ENCODE data around the gene ZDHHC18. TPM values are rescaled to one million over a fixed set of nuclear protein-coding genes. Genes with fewer than 3 reads are reported as not detected.

Gene ZDHHC18
- polyA plus RNA-seq, 1 donor from 2014 or later: 4.3 TPM

DNA sequence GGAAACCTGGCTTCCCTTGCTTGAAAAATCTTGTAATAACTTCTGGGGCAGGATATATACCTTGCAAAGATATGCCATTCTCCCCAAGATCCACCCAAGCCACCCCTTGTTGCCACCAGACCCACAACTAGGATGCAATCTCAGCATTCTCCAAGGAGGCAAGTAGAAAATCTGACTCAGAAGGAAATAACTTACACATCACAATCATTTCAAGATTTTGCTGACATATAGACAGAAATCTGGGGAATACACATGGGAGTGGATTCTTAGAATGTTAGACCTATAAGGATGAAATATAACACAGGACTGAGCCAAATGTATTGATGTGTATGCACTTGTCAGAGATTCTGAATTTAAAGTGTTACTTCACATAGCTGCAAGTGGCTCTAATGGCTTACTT is 14.8 kb upstream of the ZDHHC18 start:
- H3K4me1 Mint-ChIP-seq: peaks cover 0 to 4% (median 3%) of the 10 kb centered on the region in 3 donors
- no peaks in the 10 kb centered on the region for H3K9me3 Mint-ChIP-seq
- no peaks in the 10 kb centered on the region for H3K36me3 Mint-ChIP-seq
- no peaks in the 10 kb centered on the region for H3K27me3 Mint-ChIP-seq
- H3K4me3 Mint-ChIP-seq: no peak overlapping the region
- no peak overlapping the region for H3K27ac Mint-ChIP-seq

DNA sequence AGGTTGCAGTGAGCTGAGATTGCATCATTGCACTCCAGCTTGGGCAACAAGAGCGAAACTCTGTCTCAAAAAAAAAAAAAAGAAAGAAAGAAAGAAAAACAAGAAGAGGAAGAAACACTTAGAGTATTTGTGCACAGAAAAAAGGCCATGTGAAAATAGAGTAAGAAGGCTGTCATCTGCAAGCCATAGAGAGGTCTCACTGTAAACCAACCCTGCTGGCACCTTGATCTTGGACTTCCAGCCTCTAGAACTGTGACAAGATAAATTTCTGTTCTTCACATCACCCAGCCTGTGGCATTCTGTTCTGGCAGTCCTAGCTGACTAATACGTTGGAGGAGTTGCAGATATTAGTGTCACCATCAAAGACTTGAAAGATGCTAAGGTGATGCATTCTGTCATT is 12.1 kb upstream of the ZDHHC18 start:
- H3K4me1 Mint-ChIP-seq: peaks cover 0 to 6% (median 3%) of the 10 kb centered on the region in 3 donors
- H3K27me3 Mint-ChIP-seq: no peaks in the 10 kb centered on the region
- no peaks in the 10 kb centered on the region for H3K36me3 Mint-ChIP-seq
- no peaks in the 10 kb centered on the region for H3K9me3 Mint-ChIP-seq
- H3K27ac Mint-ChIP-seq: no peak overlapping the region
- no peak overlapping the region for H3K4me3 Mint-ChIP-seq

DNA sequence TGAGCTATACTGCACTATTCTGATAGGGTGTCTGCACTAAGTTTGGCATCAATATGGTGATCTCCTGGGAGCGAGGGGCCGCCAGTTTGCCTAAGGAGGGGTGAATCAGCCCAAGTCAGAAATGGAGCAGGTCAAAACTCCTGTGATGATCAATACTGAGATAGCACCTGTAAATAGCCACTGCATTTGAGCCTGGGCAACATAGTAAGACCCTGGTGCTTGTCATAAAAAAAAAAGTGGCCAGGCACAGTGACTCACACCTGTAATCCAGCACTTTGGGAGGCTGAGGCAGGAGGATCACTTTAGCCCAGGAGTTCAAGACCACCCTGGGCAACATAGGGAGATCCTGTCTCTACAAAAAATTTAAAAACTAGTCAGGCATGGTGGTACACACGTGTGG is 11.6 kb upstream of the ZDHHC18 start:
- no peak overlapping the region for H3K27ac Mint-ChIP-seq
- H3K4me1 Mint-ChIP-seq: peaks cover 0 to 6% (median 3%) of the 10 kb centered on the region in 3 donors
- no peak overlapping the region for H3K4me3 Mint-ChIP-seq
- H3K27me3 Mint-ChIP-seq: no peaks in the 10 kb centered on the region
- no peaks in the 10 kb centered on the region for H3K9me3 Mint-ChIP-seq
- no peaks in the 10 kb centered on the region for H3K36me3 Mint-ChIP-seq

- Mint-ChIP-seq H3K27me3 (no peaks in the 10 kb centered on the region), H3K27ac (peak overlapping the region; percentile 25 to 83 (median 28)), H3K36me3 (no peaks in the 10 kb centered on the region), H3K9me3 (no peaks in the 10 kb centered on the region), H3K4me3 (peak overlapping the region in 3 of 4 donors; percentile 65 to 96 (median 85)), H3K4me1 (peaks cover 10 to 16% (median 15%) of the 10 kb centered on the region in 3 donors)
These were observed 5.7 kb upstream of the ZDHHC18 start for GRCh38 chr1:26820784-26821269.

DNA sequence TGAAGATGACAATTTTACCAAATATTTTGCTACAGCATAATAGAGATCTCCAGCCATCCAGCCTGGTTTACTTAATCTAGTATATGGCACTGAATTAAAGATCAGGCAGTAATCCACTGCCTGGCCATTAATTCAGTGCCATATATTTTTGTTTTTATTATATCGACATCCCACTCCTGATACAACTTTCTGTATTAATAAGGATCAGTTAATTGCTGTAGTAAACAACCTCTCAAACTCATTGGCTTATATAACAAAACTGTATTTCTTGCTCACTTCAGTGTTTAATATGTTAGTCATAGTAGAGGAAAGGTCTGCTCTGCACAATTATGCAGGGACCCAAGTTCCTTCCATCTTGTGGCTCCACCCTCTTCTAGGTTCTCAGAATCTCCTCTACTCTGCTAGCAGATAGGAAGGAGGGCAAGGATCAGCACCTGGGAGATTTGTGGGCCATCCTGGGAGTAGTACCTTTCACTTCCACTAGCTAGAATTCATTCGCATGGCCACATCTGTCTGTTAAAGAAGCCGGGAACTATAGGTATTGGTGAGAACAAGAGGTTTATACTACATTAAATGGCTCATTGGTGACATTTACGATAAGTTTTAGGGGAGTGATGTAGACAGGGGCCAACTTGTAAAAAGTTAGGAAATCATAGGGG is 3.6 kb upstream of the ZDHHC18 start:
- H3K4me3 Mint-ChIP-seq: peak overlapping the region in 2 of 4 donors; percentile 38 to 47
- H3K36me3 Mint-ChIP-seq: no peaks in the 10 kb centered on the region
- H3K27ac Mint-ChIP-seq: no peak overlapping the region
- no peaks in the 10 kb centered on the region for H3K9me3 Mint-ChIP-seq
- H3K27me3 Mint-ChIP-seq: no peaks in the 10 kb centered on the region
- peaks cover 18 to 21% (median 19%) of the 10 kb centered on the region in 3 donors for H3K4me1 Mint-ChIP-seq

- Mint-ChIP-seq H3K27ac (peak overlapping the region; percentile 40 to 80 (median 64)), H3K9me3 (no peaks in the 10 kb centered on the region), H3K36me3 (no peaks in the 10 kb centered on the region), H3K4me3 (peak overlapping the region in 3 of 4 donors; percentile 18 to 92 (median 50)), H3K27me3 (no peaks in the 10 kb centered on the region), H3K4me1 (peaks cover 35 to 38% (median 37%) of the 10 kb centered on the region in 3 donors)
These were observed 1.8 kb upstream of the ZDHHC18 start for GRCh38 chr1:26824731-26825130.

DNA sequence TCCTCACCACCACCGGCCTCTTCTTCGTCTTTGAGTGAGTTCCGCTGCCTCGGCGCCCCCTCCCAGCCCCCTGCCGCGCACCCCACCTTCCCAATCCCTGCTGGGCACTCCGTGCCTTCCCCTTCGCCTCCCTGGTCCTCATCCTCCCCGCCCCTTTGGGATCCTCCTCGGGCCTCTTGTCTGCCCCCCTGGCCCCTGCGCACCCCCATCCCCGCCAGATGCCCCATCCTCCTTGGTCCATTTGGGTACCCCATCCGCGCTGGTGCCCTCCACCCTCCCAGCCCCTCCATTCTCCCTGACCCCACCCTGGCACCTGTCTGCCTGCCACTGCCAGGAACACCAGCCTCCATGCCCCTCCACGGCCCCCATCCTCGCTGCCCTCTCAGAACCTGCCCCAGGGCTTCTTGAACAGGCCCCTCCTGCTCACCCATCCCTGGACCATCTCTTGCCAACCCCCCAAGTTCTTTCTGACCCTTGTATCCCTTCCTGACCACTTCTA is 667 bp downstream of the ZDHHC18 start:
- no peaks in the 10 kb centered on the region for H3K9me3 Mint-ChIP-seq
- H3K4me3 Mint-ChIP-seq: peak overlapping the region; percentile 81 to 95 (median 90)

GRCh38 chr1:26827663-26828062 is 1.2 kb downstream of the ZDHHC18 start:
- Mint-ChIP-seq H3K36me3 (peaks cover 3% of the 10 kb centered on the region), H3K4me1 (peaks cover 34 to 44% (median 37%) of the 10 kb centered on the region in 3 donors), H3K27me3 (no peaks in the 10 kb centered on the region), H3K4me3 (peak overlapping the region; percentile 81 to 95 (median 90)), H3K27ac (peak overlapping the region; percentile 85 to 95 (median 89)), H3K9me3 (no peaks in the 10 kb centered on the region)

More for the DNA sequence above, 667 bp downstream of the ZDHHC18 start:
- Mint-ChIP-seq H3K36me3 (peaks cover 3% of the 10 kb centered on the region), H3K4me1 (peaks cover 34 to 40% (median 39%) of the 10 kb centered on the region in 3 donors), H3K27me3 (no peaks in the 10 kb centered on the region), H3K27ac (peak overlapping the region; percentile 85 to 95 (median 89))

DNA sequence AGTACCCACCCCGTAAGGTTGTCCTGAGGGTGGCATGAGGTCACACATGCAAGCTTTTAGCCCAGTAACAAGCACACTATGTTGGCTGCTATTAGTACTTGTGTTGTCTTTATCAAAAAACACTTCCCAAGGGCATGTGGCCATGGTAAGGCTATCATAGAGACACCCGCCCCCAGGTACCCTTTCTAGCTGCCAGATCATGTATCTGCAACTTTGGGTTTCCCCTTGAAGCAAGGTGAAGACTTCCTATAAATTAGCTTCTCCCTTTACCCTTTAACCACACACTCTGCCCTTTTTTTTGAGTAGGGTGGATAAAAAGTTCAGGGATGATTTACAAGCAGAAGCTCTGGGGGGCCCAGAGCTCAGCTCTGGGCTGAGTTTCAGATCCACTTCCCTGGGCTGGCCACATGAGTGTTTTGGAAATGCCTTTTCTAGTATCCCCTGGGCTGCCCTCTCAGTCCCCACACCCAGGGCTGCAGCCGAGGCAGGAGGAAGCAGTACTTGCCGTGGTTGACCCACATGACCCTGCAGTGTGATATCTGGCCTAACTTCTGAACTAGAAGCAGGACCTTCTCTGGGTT is 2.0 kb downstream of the ZDHHC18 start:
- H3K4me3 Mint-ChIP-seq: peak overlapping the region; percentile 68 to 95 (median 88)

DNA sequence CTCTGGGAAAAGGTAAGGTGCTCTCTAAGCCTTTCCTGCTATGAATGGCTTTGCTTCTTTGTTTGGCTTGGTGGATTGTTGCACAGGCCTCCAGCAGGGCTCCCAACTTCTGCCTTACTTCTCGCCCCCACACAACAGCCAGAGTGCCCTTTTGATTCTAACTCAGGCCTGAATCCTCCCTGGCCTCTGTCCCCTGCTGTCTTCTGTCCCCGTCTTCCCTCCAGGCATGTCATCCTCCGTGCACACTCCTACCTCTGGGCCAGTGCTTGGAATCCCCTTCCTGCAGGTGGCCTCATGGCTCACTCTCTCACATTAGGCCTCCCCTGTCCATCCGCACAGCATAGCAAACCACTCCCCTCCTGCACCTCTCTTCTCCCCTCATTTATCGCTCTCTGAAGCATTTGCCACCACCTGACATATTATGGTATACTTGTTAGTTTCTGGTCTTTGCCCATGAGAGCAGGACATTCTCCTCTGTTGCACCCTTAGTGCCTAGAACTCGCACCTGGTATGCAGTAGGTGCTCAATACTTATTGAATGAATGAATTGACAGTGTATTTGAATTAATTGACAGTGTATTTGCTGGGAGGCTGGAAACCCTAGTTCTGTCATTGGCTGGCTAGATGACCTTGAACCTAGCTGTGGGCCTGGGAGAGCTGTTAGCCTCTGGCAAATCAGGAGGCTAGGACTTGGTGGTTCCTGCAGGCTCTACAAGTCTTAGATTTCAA is 2.9 kb downstream of the ZDHHC18 start:
- Mint-ChIP-seq H3K36me3 (peaks cover 4% of the 10 kb centered on the region), H3K4me1 (peaks cover 43 to 59% (median 44%) of the 10 kb centered on the region in 3 donors), H3K27ac (peak overlapping the region; percentile 89 to 95 (median 91)), H3K4me3 (peak overlapping the region; percentile 55 to 95 (median 82)), H3K27me3 (no peaks in the 10 kb centered on the region), H3K9me3 (no peaks in the 10 kb centered on the region)

More for the DNA sequence above, 2.0 kb downstream of the ZDHHC18 start:
- Mint-ChIP-seq H3K27ac (peak overlapping the region; percentile 85 to 91 (median 89)), H3K36me3 (peaks cover 4% of the 10 kb centered on the region), H3K4me1 (peaks cover 42 to 52% (median 42%) of the 10 kb centered on the region in 3 donors), H3K9me3 (no peaks in the 10 kb centered on the region), H3K27me3 (no peaks in the 10 kb centered on the region)

- Mint-ChIP-seq H3K9me3 (no peaks in the 10 kb centered on the region), H3K4me1 (peaks cover 39 to 61% (median 39%) of the 10 kb centered on the region in 3 donors), H3K36me3 (peaks cover 4% of the 10 kb centered on the region), H3K27me3 (no peaks in the 10 kb centered on the region), H3K27ac (peak overlapping the region; percentile 95 to 99 (median 97)), H3K4me3 (peak overlapping the region in 2 of 4 donors; percentile 61 to 81)
These were observed 4.6 kb downstream of the ZDHHC18 start for GRCh38 chr1:26831059-26831458.

- Mint-ChIP-seq H3K36me3 (peaks cover 4% of the 10 kb centered on the region), H3K4me1 (peaks cover 37 to 61% (median 39%) of the 10 kb centered on the region in 3 donors), H3K9me3 (no peaks in the 10 kb centered on the region), H3K27ac (peak overlapping the region; percentile 95 to 99 (median 97)), H3K27me3 (no peaks in the 10 kb centered on the region), H3K4me3 (peak overlapping the region in 2 of 4 donors; percentile 61 to 81)
These were observed 5.2 kb downstream of the ZDHHC18 start for GRCh38 chr1:26831546-26832248.

GRCh38 chr1:26832249-26832960 is 5.9 kb downstream of the ZDHHC18 start:
- Mint-ChIP-seq H3K27me3 (no peaks in the 10 kb centered on the region), H3K9me3 (no peaks in the 10 kb centered on the region), H3K27ac (peak overlapping the region; percentile 95 to 99 (median 99)), H3K36me3 (peaks cover 4% of the 10 kb centered on the region), H3K4me3 (peak overlapping the region in 3 of 4 donors; percentile 61 to 76 (median 65)), H3K4me1 (peaks cover 37 to 60% (median 39%) of the 10 kb centered on the region in 3 donors)

All from IgD-negative memory B cell (primary cell).